Measurements from ENCODE around the gene CAMSAP2.
A peak's percentile ranks its signal among the peaks of the same experiment; 100 is the strongest.

CAMSAP2 gene

GRCh38 chr1:200869376-200869752, 130.7 kb downstream of the CAMSAP2 start:
- peaks cover 63% of the 10 kb centered on the region for H3K4me1 ChIP-seq (ENCODE audit: insufficient read depth, low read length, poor library complexity, severe bottlenecking)
- no peaks in the 10 kb centered on the region for H3K36me3 ChIP-seq (ENCODE audit: insufficient read depth, low read length)
- peak overlapping the region; percentile 59 for H3K4me3 ChIP-seq (ENCODE audit: low read length, poor library complexity, severe bottlenecking)
- TF ChIP-seq, protein P1, sequence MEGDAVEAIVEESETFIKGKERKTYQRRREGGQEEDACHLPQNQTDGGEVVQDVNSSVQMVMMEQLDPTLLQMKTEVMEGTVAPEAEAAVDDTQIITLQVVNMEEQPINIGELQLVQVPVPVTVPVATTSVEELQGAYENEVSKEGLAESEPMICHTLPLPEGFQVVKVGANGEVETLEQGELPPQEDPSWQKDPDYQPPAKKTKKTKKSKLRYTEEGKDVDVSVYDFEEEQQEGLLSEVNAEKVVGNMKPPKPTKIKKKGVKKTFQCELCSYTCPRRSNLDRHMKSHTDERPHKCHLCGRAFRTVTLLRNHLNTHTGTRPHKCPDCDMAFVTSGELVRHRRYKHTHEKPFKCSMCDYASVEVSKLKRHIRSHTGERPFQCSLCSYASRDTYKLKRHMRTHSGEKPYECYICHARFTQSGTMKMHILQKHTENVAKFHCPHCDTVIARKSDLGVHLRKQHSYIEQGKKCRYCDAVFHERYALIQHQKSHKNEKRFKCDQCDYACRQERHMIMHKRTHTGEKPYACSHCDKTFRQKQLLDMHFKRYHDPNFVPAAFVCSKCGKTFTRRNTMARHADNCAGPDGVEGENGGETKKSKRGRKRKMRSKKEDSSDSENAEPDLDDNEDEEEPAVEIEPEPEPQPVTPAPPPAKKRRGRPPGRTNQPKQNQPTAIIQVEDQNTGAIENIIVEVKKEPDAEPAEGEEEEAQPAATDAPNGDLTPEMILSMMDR (conservative IDR thresholded peaks at IDR 0.05; ENCODE audit: low read length) = no peak
- TF ChIP-seq EZH2phosphoT487 (IDR thresholded peaks at IDR 0.05; ENCODE audit: borderline replicate concordance) = no peak
- H4K20me1 ChIP-seq (ENCODE audit: insufficient read depth, low read length, poor library complexity, severe bottlenecking) = no peaks in the 10 kb centered on the region
- no peaks in the 10 kb centered on the region for H3K79me2 ChIP-seq (ENCODE audit: insufficient read depth, low read length)
- H3K4me2 ChIP-seq (ENCODE audit: low read depth, low read length, poor library complexity, severe bottlenecking) = peak overlapping the region; percentile 65
- H2AFZ ChIP-seq (ENCODE audit: low read length) = no peak overlapping the region
- peak overlapping the region; percentile 58 for H3K9ac ChIP-seq (ENCODE audit: low read depth, low read length, poor library complexity, severe bottlenecking)
- no peaks in the 10 kb centered on the region for H3K9me2 ChIP-seq (replicated peaks; ENCODE audit: low read depth, low read length)
- no peaks in the 10 kb centered on the region for H3K27me3 ChIP-seq (ENCODE audit: insufficient read depth, low read length, poor library complexity, severe bottlenecking)
- peaks cover 12% of the 10 kb centered on the region; the same call in 1 of the 2 replicates for H3F3A ChIP-seq (ENCODE audit: low read depth)
- no peaks in the 10 kb centered on the region for H3K9me3 ChIP-seq (ENCODE audit: insufficient read depth, low read depth, low read length)

DNA sequence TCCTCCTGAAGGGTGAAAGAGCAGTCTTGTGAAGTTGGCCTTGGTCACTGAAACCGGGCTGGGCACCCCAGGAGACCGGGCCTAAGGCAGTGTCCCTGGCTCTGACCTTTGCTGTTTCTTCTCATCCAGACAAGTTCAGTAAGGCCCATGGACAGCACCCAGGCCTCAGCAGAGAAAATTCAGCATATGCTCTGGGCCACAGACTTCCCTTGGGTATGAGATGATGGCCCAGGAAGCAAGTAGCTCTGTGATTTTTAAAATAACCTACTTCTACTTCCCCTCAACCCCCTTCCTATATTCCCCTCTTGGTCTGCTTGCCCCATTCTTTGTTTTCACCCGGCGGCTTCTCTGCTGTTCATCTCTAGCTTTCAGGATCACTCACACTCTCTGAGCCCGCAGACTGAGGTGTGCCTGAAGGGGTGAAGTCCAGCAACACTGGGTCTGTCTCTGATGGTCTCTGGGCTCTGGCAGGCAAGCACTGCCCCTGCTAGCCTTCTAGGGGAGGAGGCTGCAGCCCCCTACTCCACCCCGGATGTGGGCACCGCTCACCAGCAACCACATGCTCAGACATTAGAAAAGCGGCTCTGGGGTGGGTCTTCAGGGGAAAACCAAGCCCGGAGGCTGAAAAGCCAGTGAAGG, 131.2 kb downstream of the CAMSAP2 start:
- no peaks in the 10 kb centered on the region for H3K9me2 ChIP-seq (replicated peaks; ENCODE audit: low read depth, low read length)
- H2AFZ ChIP-seq (ENCODE audit: low read length) = no peak overlapping the region
- no peaks in the 10 kb centered on the region for H4K20me1 ChIP-seq (ENCODE audit: insufficient read depth, low read length, poor library complexity, severe bottlenecking)
- H3K9me3 ChIP-seq (ENCODE audit: insufficient read depth, low read depth, low read length) = no peaks in the 10 kb centered on the region
- H3K36me3 ChIP-seq (ENCODE audit: insufficient read depth, low read length) = no peaks in the 10 kb centered on the region
- H3F3A ChIP-seq (ENCODE audit: low read depth) = peaks cover 8% of the 10 kb centered on the region; the same call in 1 of the 2 replicates
- H3K4me3 ChIP-seq (ENCODE audit: low read length, poor library complexity, severe bottlenecking) = peak overlapping the region; percentile 59
- H3K79me2 ChIP-seq (ENCODE audit: insufficient read depth, low read length) = no peaks in the 10 kb centered on the region
- H3K4me2 ChIP-seq (ENCODE audit: low read depth, low read length, poor library complexity, severe bottlenecking) = peak overlapping the region; percentile 65
- H3K9ac ChIP-seq (ENCODE audit: low read depth, low read length, poor library complexity, severe bottlenecking) = peak overlapping the region; percentile 58
- H3K4me1 ChIP-seq (ENCODE audit: insufficient read depth, low read length, poor library complexity, severe bottlenecking) = peaks cover 58% of the 10 kb centered on the region
- no peaks in the 10 kb centered on the region for H3K27me3 ChIP-seq (ENCODE audit: insufficient read depth, low read length, poor library complexity, severe bottlenecking)
- TF ChIP-seq EZH2phosphoT487 (IDR thresholded peaks at IDR 0.05; ENCODE audit: borderline replicate concordance) = no peak
- TF ChIP-seq, protein P1 (conservative IDR thresholded peaks at IDR 0.05; ENCODE audit: low read length) = no peak

GRCh38 chr1:200872446-200873115, 133.9 kb downstream of the CAMSAP2 start, which contains the start of gene GPR25:
GPR25 (plus strand) TSS chr1:200872981; CDS start chr1:200873038, 57 bp downstream.
- Histone ChIP-seq H3K9ac (ENCODE audit: low read depth, low read length, poor library complexity, severe bottlenecking) (no peak within 1 kb of the TSS), H3F3A (ENCODE audit: low read depth) (no peaks in the 10 kb centered on the region; the same call in 1 of the 2 replicates), H2AFZ (ENCODE audit: low read length) (no peak within 1 kb of the TSS), H3K4me2 (ENCODE audit: low read depth, low read length, poor library complexity, severe bottlenecking) (no peak within 1 kb of the TSS), H3K9me2 (replicated peaks; ENCODE audit: low read depth, low read length) (no peaks in the 10 kb centered on the region), H3K79me2 (ENCODE audit: insufficient read depth, low read length) (no peaks in the 10 kb centered on the region), H4K20me1 (ENCODE audit: insufficient read depth, low read length, poor library complexity, severe bottlenecking) (no peaks in the 10 kb centered on the region), H3K4me1 (ENCODE audit: insufficient read depth, low read length, poor library complexity, severe bottlenecking) (peaks cover 38% of the 10 kb centered on the region), H3K4me3 (ENCODE audit: low read length, poor library complexity, severe bottlenecking) (no peak within 1 kb of the TSS), H3K27me3 (ENCODE audit: insufficient read depth, low read length, poor library complexity, severe bottlenecking) (no peaks in the 10 kb centered on the region), H3K9me3 (ENCODE audit: insufficient read depth, low read depth, low read length) (no peaks in the 10 kb centered on the region), H3K36me3 (ENCODE audit: insufficient read depth, low read length) (no peaks in the 10 kb centered on the region)
- TF ChIP-seq, protein P1 (conservative IDR thresholded peaks at IDR 0.05; ENCODE audit: low read length) = no peak
- TF ChIP-seq EZH2phosphoT487 (IDR thresholded peaks at IDR 0.05; ENCODE audit: borderline replicate concordance) = no peak

Measured in Loucy (cell line).